Suprapubic skin (tissue), 4 donors: Measurements from ENCODE around the gene XRCC5.

ENCODE experiments used
- EP300 ChIP-seq: sonication (generic); formaldehyde crosslinking; IDR thresholded peaks from one replicate; pipeline ENCODE4 v1.6.1; 2017; ENCODE audit warnings: antibody characterized with exemption
- POLR2AphosphoS5 ChIP-seq, 3 donors: sonication (generic); formaldehyde crosslinking; IDR thresholded peaks; one replicate each; pipeline ENCODE4 v1.6.1; 2017; ENCODE audit warnings: antibody characterized with exemption in 3 of 3
- TF ChIP-seq, protein P1 (sequence below), 2 donors: fragments of 200-600 bp in 1 of 2; fragments of 450-650 bp in 1 of 2; sonication (generic) in 1 of 2; IDR thresholded peaks; one replicate each; pipeline ENCODE4 v1.5.1; 2016 to 2019; ENCODE audit warnings: antibody characterized with exemption in 2 of 2, mild to moderate bottlenecking in 1 of 2, moderate library complexity in 1 of 2

DNA sequence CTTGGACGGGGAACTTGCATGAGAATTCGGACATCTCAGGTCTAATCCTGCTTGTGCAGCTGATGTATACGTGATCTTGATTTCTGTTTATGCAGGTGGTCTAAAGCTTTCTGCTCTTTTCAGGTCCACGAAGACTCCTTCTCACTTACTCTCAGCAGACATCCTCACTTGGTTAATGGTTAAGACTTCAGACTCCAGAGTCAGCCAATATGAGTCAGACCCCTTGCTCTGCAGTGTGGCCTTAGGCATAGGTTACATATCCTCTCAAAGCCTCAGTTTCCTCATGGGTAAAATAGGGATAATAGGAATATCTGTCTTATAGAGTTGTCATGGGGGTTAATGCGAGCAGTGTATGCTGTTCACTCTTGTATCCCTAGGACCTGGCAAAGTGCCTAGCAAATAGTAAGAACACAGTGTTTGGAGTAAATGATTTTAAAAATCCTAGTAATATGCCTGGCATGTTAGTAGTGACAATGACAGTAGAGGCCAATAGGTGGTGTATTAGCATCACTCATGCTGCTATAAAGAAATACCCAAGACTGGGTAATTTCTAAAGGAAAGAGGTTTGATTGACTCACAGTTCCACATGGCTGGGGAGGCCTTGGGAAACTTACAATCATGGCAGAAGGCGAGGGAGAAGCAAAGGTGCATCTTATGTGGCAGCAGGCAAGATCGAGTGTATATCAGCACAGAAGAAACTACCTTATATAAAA is 42.3 kb downstream of the XRCC5 start:
- TF ChIP-seq, protein P1, sequence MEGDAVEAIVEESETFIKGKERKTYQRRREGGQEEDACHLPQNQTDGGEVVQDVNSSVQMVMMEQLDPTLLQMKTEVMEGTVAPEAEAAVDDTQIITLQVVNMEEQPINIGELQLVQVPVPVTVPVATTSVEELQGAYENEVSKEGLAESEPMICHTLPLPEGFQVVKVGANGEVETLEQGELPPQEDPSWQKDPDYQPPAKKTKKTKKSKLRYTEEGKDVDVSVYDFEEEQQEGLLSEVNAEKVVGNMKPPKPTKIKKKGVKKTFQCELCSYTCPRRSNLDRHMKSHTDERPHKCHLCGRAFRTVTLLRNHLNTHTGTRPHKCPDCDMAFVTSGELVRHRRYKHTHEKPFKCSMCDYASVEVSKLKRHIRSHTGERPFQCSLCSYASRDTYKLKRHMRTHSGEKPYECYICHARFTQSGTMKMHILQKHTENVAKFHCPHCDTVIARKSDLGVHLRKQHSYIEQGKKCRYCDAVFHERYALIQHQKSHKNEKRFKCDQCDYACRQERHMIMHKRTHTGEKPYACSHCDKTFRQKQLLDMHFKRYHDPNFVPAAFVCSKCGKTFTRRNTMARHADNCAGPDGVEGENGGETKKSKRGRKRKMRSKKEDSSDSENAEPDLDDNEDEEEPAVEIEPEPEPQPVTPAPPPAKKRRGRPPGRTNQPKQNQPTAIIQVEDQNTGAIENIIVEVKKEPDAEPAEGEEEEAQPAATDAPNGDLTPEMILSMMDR (IDR thresholded peaks at IDR 0.05): peak in 1 of 2 donors; percentile 6
- no peak for TF ChIP-seq POLR2AphosphoS5 (IDR thresholded peaks at IDR 0.05)
- TF ChIP-seq EP300: no peak
